GM18505 (cell line): Measurements from ENCODE around the gene NOS1.
"Not testable (repeated sequence)": the region's sequence is repeated elsewhere in the genome, so short reads cannot be mapped to it uniquely, and the experiment has no call there.

Experiments used
- ATAC-seq: cut with Tn5 transposase; IDR thresholded peaks from one replicate; pipeline ENCODE4 v1.9.1; 2021; ENCODE audit not compliant: unreplicated experiment
- POLR2A ChIP-seq: IDR thresholded peaks from 4 replicates; pipeline ENCODE4 v1.6.1; 2011; ENCODE audit warnings: borderline replicate concordance; ENCODE audit not compliant: insufficient read depth, insufficient read length; ENCODE audit errors: extremely low read depth

The NOS1 gene

DNA sequence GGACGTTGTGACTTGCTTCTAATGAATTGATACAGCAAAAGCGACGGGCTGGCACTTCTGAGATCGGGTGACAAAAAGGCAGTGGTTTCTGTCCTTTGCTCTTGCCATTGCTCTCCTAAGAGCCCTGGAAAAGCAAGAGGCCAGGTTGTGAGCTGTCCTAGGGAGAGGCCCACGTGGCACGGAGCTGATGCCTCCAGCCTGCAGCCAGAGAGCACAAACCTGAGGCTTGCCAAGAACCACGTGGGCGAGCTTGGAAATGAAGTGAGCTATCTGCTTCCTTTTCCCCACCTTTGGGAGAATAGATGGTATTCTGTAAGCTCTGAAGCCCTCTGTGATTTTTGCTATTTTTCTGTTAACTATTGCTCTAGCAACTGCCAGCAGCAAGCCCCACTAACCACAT lies 26.4 kb upstream of the NOS1 start:
- TF ChIP-seq POLR2A = no peak
- no peak for ATAC-seq

DNA sequence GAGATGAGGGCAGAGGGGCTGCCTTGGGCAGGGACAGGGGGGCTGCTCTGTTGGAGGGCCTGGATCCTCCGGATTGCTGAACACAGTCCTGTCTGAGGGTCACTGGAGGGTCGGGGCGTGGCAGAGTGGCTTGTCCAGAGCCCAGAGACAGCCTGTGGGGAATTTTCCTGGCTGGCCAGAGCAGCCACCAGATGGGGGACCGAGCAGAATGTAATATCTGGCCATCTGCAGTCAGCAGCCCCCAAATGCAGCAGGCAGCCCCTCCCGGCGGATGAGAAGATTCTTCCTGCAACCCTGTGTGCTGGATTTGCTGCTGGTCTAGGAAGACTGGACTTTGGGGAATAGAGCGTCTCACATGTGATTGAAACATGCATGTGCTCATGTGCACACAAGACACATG lies 23.3 kb upstream of the NOS1 start:
- no peak for TF ChIP-seq POLR2A
- ATAC-seq = no peak

DNA sequence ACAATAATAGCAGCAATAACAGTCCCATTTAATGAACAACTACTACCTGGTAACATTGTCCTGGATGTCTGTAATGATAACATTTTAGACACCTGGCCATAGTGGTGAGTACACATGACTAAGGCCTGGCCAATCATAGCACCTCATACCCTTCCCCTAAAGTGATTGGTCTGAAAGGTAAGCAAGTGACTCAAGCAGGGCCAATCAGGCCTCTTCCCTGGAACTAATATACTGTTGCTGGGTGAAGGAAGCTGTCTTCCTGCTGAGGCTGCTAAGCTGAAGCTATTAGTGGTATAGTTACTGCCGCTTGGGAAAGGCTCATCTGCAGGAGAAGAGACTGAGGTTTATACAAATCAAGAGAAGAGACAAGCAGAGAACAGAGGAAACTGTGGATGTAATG lies 18.7 kb upstream of the NOS1 start:
- ATAC-seq = no peak
- TF ChIP-seq POLR2A = no peak

DNA sequence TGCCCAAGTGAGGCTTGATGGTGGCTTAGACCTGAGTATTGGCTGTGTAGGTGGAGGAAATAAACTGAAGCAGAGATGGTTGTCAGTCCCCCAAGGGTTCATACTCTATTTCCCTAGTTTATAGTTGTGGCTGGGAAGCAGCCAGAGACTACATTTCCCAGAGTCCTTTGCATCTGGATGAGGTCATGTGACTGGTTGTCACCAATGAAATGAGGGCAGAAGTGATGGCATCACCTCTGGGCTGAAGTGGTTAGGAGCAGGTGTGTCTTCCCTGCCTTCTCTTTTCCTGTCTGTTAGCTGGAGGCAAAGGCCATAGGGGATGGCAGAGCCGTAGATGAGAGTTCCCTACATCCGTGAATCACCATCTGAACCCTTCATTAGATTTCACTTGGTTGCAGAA lies 16.3 kb upstream of the NOS1 start:
- TF ChIP-seq POLR2A = no peak

DNA sequence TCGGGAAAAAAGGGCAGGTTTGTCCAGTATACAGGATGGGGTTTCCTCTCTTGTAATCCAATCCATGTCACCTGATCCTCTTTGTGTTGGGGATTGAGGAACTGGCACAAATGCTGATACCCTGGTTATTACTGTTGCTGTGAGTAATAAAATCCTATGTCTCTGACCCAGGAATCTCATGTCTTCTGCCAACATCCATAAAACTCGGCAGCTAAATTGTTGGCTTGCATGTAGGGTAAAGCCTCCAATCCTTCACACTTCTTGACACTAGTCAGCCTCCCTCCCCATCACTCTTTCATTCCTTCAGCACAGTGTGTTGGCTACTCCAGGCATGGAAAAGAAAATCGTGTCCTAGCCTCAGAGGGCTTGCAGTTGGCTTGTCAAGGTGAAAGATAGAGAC lies 9.2 kb upstream of the NOS1 start:
- no peak for TF ChIP-seq POLR2A
- ATAC-seq = no peak

More for the DNA sequence above, 16.3 kb upstream of the NOS1 start:
- ATAC-seq = no peak

DNA sequence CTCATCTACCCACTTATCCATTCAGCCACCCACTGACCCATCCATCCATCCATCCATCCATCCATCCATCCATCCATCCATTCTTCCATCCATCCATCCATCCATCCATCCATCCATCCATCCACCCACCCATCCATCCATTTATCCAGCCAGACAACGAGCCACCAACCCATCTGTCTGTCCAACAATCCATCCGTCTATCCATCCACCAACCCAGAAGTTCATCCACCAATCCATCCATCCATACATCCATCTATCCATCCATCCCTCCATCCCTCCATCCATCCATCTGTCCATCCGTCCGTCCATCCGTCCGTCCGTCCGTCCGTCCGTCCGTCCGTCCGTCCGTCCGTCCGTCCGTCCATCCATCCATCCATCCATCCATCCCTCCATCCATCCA lies 8.6 kb upstream of the NOS1 start:
- ATAC-seq = not testable (repeated sequence)

DNA sequence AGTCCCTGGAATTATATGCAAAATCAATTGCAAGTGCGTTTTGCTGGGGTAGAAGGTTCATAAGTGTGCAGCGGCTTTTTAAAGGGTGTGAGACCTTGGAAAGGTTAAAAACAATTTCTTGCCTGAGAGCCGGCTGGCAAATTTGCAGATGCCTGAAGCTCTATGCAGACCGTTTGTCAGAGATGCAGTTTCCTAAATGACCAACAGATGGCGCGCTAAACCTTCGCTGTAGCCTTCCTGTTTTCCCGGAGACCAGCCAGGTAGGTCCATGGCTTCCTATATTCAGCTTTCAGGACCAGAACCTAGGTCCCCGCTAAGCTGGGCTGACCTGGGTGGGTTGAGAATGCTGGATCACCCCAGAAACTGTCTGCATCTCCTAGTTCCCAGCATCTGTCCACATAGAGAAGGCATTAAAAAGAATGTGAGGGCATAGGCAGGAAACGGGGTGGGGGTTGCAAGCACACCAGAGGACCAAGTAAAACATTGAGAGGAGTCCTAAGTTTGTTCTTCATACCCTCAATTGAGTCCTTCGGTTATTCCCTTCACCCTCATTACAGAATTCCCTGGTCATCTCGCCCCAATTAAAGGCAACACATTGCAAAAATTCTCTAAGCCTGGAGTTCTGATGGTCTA lies 5.7 kb upstream of the NOS1 start:
- no peak for ATAC-seq

DNA sequence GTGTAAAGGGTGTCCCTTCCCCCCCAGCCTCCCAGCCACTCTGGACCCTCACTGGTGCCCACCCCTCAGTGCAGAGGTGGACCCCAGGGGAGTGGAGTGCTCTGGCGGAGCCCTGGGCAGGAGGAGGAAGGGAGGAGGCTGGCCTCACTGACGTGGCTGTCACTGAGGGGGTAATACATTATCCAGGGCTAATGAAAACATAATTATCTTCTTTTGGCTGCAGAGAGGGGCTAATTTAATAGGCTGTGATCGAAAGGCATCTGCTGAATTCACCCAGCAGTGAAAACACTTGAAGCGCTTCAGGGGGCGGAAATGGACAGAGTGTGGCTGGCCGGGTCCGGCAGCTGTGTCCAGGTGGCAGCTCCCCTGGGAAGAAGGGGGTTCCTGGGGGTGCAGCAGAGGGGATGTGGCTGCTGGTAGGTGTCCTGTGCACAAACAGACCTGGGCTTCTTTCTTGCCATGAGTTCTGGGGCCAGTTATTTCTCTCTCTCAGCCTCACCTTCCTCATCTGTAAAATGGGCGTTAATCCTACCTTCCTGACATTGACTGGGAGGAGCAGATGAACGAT lies 3.7 kb upstream of the NOS1 start:
- no peak for TF ChIP-seq POLR2A
- no peak for ATAC-seq

More for the DNA sequence above, 5.7 kb upstream of the NOS1 start:
- TF ChIP-seq POLR2A = no peak

DNA sequence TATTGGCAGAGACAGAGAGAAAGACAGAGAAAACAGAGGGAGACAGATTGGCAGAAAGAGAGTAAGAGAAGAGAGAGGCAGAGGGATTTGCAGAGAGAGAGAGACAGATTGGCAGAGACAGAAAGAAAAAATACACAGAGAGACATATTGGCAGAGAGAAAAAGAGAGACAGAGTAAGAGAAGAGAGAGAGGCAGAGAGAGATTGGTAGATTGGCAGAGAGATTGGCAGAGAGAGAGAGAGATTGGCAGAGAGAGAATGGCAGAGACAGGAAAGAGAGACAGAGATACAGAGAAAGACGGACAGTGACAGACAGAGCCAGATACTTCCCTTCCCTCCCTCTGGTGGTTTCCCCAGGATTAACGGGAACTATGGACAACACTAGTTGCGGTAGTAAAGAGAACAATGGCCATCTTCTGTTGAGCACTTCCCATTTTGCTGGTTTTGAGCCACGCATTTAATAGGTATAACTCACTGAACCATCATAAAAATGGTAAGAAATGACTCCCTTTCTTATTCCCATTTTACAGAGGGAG lies 2.6 kb upstream of the NOS1 start:
- no peak for TF ChIP-seq POLR2A
- no peak for ATAC-seq

DNA sequence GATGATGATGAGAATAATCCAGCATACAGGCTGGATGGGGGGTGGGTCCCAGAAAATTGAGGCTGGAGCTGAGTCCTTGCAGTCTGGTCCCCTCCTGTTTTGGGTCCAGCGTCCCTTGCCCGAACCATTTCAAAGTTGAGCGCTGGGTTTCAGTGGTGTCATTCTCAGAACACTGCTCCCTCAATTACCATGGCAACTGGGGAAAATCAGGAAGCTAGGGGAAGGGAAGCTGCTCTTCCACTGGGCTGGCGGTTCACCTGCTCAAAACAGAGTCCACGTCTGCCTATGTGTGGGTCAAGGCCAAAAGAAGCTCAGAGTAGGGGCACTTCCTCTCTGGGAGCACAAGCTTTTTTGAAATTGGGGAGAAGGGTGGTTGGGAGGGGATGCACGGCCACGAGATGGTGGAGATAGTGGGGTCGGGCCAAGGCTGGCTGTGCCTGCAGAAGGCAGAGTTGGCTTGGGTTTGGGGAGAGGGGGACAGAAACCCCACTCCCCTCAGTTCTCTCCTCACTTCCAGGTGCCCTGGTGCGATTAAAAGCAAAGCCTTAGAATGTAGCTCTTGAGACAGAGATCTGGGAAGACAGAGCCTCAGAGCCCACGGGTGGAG lies 1.7 kb upstream of the NOS1 start:
- ATAC-seq = no peak
- no peak for TF ChIP-seq POLR2A

DNA sequence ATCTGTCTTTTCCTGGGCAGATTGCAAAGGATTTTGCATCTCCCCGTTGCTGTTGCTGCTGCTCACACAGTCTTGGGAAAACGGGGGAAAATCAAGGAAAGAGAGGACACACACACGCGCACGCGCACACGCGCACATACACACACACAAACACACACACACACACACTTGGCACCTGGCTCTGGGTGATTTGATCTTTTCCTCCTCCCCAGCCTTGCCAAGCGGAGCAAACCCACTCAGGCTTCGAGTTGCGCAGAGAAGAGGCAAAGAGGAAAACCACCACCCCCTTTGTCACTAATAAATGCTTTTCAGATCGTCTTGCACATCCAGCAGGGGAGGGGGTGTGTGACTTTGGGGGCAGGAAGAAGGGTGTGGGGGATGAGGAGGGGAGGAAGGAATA lies 965 bp upstream of the NOS1 start:
- no peak for TF ChIP-seq POLR2A
- ATAC-seq = no peak

DNA sequence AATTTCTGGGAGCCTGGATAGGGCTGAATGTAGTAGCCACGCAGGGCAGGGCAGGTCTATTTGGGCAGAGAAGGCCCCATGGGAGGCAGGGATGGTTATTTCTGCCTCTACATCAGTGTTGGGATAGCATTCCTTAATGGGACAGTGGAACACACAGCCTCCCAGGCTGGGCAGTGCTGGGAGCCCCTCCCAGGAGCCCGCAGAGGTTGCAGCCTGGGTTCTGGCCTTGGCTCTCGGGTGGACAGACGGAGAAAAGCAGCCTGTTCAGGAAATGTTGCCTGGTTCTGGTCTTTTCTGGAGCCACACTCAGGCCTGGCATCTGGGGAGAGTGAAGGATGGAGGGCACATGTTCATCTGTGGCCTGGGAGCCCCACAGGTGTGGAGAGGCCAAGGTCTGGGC lies 479 bp upstream of the NOS1 start:
- TF ChIP-seq POLR2A = no peak
- no peak for ATAC-seq

DNA sequence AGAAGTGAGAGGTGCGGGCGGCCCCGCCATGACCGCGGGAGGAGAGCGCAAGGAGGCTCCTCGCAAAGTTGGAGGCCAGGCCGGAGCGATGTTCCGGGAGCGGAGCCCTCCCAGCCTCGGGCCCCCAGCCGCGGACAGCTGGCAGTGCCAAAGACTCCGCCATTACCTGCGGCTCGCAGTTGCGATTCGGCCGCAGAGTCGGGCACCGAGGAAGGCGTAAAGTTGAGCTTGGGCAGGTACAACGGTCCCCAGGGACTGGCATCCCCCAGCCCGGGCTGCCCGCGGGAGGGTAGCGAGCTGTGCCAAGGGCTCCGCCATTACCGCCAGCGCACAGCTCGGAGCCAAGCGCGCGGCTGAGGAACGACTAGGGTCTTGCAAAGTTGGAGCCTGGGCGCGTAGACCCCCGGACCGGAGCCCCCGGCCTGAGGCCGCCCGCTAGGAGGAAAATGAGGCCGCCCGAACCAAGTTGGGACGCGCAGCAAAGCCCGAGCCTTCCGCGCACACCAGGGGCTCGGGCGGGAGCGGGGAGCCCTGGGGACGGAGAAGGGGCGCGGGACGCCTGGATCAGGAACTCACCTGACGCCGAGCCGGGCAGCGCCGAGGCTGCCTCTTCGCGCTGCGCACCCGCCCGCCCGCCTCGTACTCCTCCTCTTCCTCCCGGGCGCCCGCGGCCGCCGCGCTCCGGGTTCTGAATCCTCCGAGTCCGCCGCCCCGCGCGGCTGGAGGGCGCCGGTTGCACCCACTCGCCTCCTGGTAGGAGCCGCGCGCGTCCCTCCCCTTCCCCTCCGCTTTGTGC lies 677 bp downstream of the NOS1 start:
- ATAC-seq = no peak
- no peak for TF ChIP-seq POLR2A

DNA sequence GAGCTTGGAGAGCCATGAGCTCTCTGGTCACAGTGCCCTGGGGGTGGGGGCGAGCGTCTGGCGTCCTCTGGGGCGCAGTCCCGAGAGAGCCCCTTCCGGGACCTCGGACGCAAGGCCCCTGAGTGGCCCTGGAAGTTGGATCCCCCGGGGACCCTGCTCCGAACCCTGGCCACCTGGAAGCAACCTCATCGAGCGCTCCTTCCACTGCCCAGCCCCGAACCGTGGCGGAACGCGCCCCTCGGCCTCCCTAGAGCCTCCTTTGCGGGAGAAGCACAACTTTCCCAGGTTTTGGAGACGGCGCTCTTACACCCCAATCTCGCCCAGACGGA lies 1.2 kb downstream of the NOS1 start:
- no peak for ATAC-seq
- no peak for TF ChIP-seq POLR2A

DNA sequence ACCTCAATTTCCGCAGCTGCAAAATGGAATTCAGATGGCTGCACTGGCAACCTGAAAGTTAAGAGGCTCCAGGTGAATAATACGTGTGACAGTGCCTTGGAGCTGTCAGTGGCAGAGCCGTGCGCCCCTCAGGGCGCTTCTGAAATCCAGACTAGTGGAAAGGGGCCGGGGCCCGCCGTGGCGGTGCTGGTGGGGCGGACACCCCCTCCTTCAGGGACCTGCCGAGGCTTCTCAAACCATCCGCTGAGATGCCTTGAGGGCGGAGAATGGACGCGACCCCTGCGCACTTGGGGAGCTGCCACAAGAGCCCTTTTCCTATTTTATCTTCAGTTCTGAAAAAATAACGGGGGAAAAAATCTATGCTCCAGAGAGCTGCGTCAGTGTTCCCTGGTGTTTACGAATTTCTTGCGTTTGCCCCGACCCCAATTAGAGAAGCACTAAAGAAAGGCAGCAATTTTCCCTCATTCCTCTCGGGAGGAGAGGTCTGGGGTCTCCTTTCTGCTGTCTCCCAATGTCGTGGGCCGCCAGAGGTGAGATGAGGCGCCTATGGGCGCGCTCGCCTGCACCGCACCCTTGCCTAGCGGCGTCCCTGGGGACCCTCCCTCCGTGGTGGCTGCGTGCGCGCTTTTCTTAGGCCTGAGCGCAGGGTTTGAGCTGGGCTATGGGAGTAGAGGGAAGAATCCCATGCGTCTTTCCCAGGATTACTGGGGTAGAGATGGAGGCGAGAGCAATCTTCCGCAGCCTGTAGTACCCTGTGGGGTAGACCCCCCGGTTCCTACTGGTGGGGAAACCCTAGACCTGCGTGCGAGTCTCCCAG lies 2.2 kb downstream of the NOS1 start:
- no peak for TF ChIP-seq POLR2A
- ATAC-seq = no peak
